Ectodermal cell (in vitro differentiated cells): ENCODE measurements around the gene WDR88.
"Not testable (repeated sequence)": the region's sequence is repeated elsewhere in the genome, so short reads cannot be mapped to it uniquely, and the experiment has no call there.

Source experiments
- H3K27ac ChIP-seq: 2 replicates; pipeline ENCODE4 v1.7.0; 2013; ENCODE audit warnings: mild to moderate bottlenecking, low read depth, low read length; ENCODE audit not compliant: insufficient read depth, poor library complexity, severe bottlenecking
- H3K27me3 ChIP-seq: 2 replicates; pipeline ENCODE4 v1.7.0; 2013; ENCODE audit warnings: mild to moderate bottlenecking, low read length; ENCODE audit not compliant: insufficient read depth, control insufficient read depth, poor library complexity, severe bottlenecking
- H3K36me3 ChIP-seq: one replicate; pipeline ENCODE4 v1.7.0; 2013; ENCODE audit warnings: low read length; ENCODE audit not compliant: control insufficient read depth, insufficient read depth
- H3K4me1 ChIP-seq: one replicate; pipeline ENCODE4 v1.7.0; 2013; ENCODE audit warnings: low read length; ENCODE audit not compliant: control insufficient read depth, insufficient read depth
- H3K4me3 ChIP-seq: 2 replicates; pipeline ENCODE4 v1.7.0; 2013; ENCODE audit warnings: low read depth, low read length, control low read depth; ENCODE audit not compliant: insufficient read depth
- H3K9me3 ChIP-seq: 2 replicates; pipeline ENCODE4 v1.7.0; 2013; ENCODE audit warnings: mild to moderate bottlenecking, low read length, moderate library complexity; ENCODE audit not compliant: control insufficient read depth
- WGBS, 2 experiments: methylation state at CpG; one replicate each; pipeline ENCODE4 v1.1.7; 2013; ENCODE audit warnings: missing lambda C conversion rate in 2 of 2; 5-methylcytosine and 5-hydroxymethylcytosine counted together

WDR88 gene

GRCh38 chr19:33163481-33163880 lies 31.6 kb downstream of the WDR88 start:
- 91 to 98% methylated on average over 6 of the region's 6 CpGs for WGBS, 2 experiments
- no peaks in the 10 kb centered on the region for H3K4me1 ChIP-seq

GRCh38 chr19:33166037-33166436 lies 34.1 kb downstream of the WDR88 start:
- H3K27ac ChIP-seq, H3K4me1 ChIP-seq, H3K4me3 ChIP-seq, H3K36me3 ChIP-seq, H3K27me3 ChIP-seq, H3K9me3 ChIP-seq: not testable (repeated sequence)
- 81 to 82% methylated on average over 6 of the region's 6 CpGs for WGBS, 2 experiments

More at GRCh38 chr19:33163481-33163880, 31.6 kb downstream of the WDR88 start:
- Histone ChIP-seq H3K36me3 (no peaks in the 10 kb centered on the region), H3K4me3 (no peak overlapping the region), H3K27me3 (no peaks in the 10 kb centered on the region), H3K27ac (no peak overlapping the region), H3K9me3 (peaks cover 2% of the 10 kb centered on the region)

- Histone ChIP-seq H3K27me3 (no peaks in the 10 kb centered on the region), H3K4me3 (no peak overlapping the region), H3K27ac (no peak overlapping the region), H3K9me3 (peaks cover 2% of the 10 kb centered on the region), H3K4me1 (no peaks in the 10 kb centered on the region), H3K36me3 (no peaks in the 10 kb centered on the region)
- 82 to 91% methylated on average over 1 of the region's 1 CpG for WGBS, 2 experiments
Observed at GRCh38 chr19:33167438-33167837, 35.5 kb downstream of the WDR88 start.

- H3K9me3 ChIP-seq: peaks cover 2% of the 10 kb centered on the region
- 88% methylated on average over 1 of the region's 1 CpG for WGBS, 2 experiments
- H3K4me1 ChIP-seq: peaks cover 7% of the 10 kb centered on the region
- H3K27me3 ChIP-seq: no peaks in the 10 kb centered on the region
- H3K36me3 ChIP-seq: no peaks in the 10 kb centered on the region
- no peak overlapping the region for H3K27ac ChIP-seq
- H3K4me3 ChIP-seq: no peak overlapping the region
Observed at GRCh38 chr19:33168528-33168927, 36.6 kb downstream of the WDR88 start.

GRCh38 chr19:33171222-33171795 lies 39.4 kb downstream of the WDR88 start:
- no peak overlapping the region for H3K4me3 ChIP-seq
- H3K27ac ChIP-seq: no peak overlapping the region
- H3K27me3 ChIP-seq: no peaks in the 10 kb centered on the region
- 88 to 94% methylated on average over 1 of the region's 1 CpG for WGBS, 2 experiments
- no peaks in the 10 kb centered on the region for H3K36me3 ChIP-seq
- H3K9me3 ChIP-seq: peaks cover 2% of the 10 kb centered on the region
- peaks cover 14% of the 10 kb centered on the region for H3K4me1 ChIP-seq

GRCh38 chr19:33171916-33172359 lies 40.0 kb downstream of the WDR88 start:
- WGBS, 2 experiments: 87 to 95% methylated on average over 6 of the region's 6 CpGs
- Histone ChIP-seq H3K4me1 (peaks cover 14% of the 10 kb centered on the region), H3K36me3 (no peaks in the 10 kb centered on the region), H3K27me3 (no peaks in the 10 kb centered on the region), H3K9me3 (peaks cover 2% of the 10 kb centered on the region), H3K4me3 (no peak overlapping the region), H3K27ac (no peak overlapping the region)

- Histone ChIP-seq H3K4me3 (no peak overlapping the region), H3K9me3 (no peaks in the 10 kb centered on the region), H3K4me1 (peaks cover 14% of the 10 kb centered on the region), H3K36me3 (no peaks in the 10 kb centered on the region), H3K27me3 (no peaks in the 10 kb centered on the region), H3K27ac (no peak overlapping the region)
- 94 to 95% methylated on average over 5 of the region's 5 CpGs for WGBS, 2 experiments
Observed at GRCh38 chr19:33174186-33174585, 42.3 kb downstream of the WDR88 start.

GRCh38 chr19:33175156-33175782 lies 43.4 kb downstream of the WDR88 start:
- Histone ChIP-seq H3K9me3 (no peaks in the 10 kb centered on the region), H3K4me3 (no peak overlapping the region), H3K27ac (no peak overlapping the region), H3K36me3 (no peaks in the 10 kb centered on the region), H3K27me3 (no peaks in the 10 kb centered on the region), H3K4me1 (peaks cover 14% of the 10 kb centered on the region)
- WGBS, 2 experiments: 95 to 96% methylated on average over 10 of the region's 10 CpGs

- Histone ChIP-seq H3K36me3 (no peaks in the 10 kb centered on the region), H3K4me3 (peak overlapping the region; percentile 65), H3K27ac (peak overlapping the region; percentile 22), H3K4me1 (peaks cover 14% of the 10 kb centered on the region), H3K9me3 (no peaks in the 10 kb centered on the region), H3K27me3 (no peaks in the 10 kb centered on the region)
- WGBS, 2 experiments: 28% methylated on average over 25 of the region's 25 CpGs
Observed at GRCh38 chr19:33175886-33176669, 44.2 kb downstream of the WDR88 start.

- Histone ChIP-seq H3K27ac (peak overlapping the region; percentile 75), H3K4me3 (peak overlapping the region; percentile 65), H3K4me1 (peaks cover 14% of the 10 kb centered on the region), H3K9me3 (no peaks in the 10 kb centered on the region), H3K36me3 (no peaks in the 10 kb centered on the region), H3K27me3 (no peaks in the 10 kb centered on the region)
- 0 to 1% methylated on average over 65 of the region's 65 CpGs for WGBS, 2 experiments
Observed at GRCh38 chr19:33176670-33177416, 44.9 kb downstream of the WDR88 start.
